HTR-8/SVneo (cell line): ENCODE data around the gene SNX8.

Experiments
- DNase-seq: peaks from one replicate; pipeline ENCODE4 v3.0.0; 2011; ENCODE audit warnings: low spot score, mixed read lengths; ENCODE audit not compliant: insufficient read length
- FAIRE-seq: peaks from 2 replicates; lab custom pipeline; 2011; peaks lifted over from hg19 to GRCh38; lab: Jason Lieb, UNC

The SNX8 gene

DNA sequence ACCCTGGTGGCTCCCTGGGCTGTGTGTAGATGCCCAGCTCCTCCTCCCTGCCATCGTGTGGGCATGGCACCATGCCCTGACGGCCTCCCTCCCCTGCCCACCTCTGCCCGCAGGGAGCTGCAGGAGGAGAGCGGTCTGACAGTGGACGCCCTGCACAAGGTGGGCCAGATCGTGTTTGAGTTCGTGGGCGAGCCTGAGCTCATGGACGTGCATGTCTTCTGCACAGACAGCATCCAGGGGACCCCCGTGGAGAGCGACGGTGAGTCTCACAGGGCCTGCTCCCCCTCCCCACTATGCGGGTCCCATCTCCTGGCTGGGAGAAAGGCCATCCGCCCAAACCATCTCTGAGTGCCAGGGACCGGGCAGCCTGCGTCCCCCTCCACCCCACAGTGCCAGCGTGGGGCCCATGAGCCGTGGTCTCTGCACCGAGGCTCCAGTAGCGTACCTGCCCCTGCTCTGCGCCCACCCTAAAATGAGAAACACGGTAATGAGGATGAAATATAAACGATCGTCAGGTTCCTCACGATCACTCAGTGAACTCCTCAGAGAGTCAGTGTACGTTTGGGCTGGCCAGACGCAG lies 64.4 kb downstream of the SNX8 start:
- DNase-seq: no peak
- peak; percentile 69 for FAIRE-seq

DNA sequence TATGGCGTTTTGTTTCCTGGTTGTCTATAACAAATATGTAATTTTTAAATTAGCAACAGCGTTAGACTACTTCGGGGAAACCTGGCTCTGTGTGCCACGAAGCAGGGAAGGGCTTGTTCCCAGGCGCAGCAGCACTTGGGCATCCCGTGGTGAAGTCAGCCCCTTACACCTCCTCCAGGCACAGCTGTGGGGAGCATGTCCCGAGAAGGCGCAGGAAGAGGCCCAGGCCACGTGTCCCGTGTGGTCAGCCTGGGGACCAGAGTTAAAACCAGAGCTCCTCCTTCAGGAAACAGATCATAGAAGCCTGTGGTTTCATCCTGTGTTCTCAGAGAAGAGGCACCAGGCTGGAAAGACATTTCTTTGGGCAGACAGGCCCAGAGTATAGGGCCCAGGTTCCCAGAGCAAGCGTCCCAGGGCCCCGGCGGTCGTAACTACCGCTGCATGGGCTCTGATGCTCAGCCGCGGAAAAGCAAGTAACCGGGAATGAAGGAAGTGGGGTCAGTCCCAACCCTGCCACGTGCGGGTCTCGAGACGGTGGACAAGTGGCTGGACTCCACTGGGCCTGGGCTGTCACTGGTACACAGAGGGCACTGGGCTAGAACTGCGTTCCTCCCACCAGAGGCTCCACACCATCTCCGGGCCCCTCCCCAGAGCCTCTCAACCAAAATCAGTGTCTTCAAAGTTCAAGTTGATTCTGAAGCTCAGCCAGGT lies 65.1 kb downstream of the SNX8 start:
- peak; percentile 79 for FAIRE-seq
- DNase-seq: peak; percentile 92

DNA sequence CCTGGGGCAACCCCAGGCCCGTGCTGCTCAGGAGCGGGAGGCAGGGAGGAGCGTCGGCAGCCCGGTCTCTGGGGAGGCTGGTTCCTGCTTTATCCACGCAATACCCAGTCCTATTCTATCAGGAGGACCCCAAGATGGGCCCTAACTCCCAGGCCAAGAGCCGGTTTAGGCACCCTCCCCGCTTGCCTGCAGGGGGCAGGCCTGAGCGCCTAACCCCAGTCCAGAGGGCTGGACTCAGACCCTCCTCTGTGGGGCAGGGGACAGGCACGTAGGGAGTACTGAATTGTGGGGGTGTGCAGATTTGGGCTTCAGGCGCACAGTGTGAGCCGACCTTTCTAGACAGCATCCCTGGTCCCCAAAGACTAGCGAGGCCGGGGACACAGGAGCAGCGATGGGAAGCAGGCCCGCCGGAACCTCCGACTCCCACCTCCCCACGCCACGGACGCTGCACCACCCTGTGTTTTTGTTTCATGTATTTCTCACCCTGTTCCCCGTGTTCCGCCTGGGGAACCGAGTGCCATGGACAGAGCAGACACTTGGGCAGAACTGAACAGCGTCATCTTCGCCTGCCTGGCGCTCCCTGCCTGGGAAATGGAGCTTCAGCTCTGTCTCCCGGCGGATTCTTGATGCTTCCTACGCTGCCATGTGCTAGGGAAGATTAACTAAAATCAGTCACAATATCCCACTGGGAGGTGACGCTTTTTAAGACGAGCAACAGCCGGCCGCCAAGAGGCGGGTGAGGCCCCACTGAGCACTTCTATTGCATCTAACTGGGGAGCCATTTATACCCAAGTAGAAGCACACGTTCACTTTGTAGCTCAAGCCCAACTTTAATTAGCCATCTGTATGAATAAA lies 66.9 kb downstream of the SNX8 start:
- peak; percentile 42 for FAIRE-seq
- no peak for DNase-seq

DNA sequence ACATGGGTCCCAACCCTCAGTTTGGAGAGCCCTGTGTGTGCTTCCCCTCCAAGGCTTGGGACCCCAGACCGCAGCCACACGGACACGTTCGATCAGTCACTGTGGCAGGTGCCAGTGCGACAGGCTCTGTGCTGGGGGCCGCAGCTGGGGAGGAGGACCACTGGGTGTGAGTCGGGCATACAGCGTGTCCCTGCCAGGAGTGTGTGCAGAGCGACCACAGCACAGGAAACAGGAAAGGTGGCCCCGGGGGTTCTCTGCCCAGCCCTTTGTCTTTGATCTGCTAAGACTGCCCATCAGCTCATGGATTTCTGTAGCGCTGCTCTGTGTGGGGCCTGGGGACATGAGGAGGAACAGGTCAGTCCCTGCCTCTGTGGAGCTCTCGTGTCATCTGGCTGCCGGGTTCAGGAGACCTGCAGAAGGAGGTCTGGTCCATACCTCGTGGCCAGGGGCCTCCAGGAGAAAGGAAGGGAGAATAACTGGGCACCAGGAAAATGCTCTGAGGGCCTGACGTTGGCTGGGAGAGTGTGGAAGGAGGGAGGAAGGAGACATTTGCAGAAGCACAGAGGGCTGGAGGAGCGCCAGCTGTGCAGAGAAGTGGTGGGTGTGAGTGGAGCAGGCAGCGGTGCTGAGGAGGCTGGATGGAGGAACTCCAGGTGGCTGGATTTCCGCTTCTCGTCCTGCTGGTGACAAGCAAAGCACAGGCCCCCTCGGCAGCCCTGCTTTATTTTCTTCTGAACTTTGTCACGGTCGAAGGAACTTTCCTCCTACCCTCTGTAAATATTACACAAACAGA lies 68.2 kb downstream of the SNX8 start:
- DNase-seq (no peak), FAIRE-seq (no peak)

DNA sequence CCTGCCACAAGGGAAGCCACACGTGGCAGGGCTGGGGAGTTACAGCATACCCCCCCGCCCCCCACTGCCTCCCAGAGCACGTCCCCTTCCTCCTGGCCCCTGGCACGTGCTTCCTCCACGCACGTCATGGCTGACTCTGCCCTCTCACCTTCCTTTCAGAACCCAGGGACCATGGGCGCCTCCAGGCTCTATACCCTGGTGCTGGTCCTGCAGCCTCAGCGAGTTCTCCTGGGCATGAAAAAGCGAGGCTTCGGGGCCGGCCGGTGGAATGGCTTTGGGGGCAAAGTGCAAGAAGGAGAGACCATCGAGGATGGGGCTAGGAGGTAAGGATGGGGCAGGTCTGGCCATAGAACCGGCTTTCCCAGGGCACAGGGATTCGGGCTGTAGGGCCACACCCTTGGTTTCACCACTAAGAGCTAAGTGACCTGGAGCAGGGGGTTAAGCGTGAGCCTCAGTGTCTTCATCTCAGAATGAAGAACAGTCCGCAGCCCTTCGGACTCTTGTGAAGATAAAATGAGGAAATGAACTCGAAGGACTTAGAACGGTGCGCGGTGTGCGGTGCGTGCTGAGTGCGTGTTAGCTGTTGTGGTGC lies 69.7 kb downstream of the SNX8 start:
- no peak for DNase-seq
- peak; percentile 4 for FAIRE-seq

DNA sequence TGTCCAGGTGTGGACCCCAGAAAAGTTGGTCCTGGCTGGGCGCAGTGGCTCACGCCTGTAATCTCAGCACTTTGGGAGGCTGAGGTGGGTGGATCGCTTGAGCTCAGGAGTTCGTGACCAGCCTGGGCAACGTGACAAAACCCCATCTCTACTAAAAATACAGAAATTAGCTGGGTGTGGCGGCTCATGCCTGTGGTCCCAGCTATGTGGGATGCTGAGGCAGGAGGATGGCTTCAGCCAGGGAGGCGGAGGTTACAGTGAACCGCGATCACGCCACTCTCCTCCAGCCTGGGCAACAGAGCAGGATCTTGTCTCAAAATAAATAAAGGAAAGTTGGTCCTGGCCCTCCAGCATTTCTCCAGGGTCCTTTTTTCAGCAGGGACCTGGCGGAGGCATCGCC lies 70.8 kb downstream of the SNX8 start:
- FAIRE-seq: no peak

DNA sequence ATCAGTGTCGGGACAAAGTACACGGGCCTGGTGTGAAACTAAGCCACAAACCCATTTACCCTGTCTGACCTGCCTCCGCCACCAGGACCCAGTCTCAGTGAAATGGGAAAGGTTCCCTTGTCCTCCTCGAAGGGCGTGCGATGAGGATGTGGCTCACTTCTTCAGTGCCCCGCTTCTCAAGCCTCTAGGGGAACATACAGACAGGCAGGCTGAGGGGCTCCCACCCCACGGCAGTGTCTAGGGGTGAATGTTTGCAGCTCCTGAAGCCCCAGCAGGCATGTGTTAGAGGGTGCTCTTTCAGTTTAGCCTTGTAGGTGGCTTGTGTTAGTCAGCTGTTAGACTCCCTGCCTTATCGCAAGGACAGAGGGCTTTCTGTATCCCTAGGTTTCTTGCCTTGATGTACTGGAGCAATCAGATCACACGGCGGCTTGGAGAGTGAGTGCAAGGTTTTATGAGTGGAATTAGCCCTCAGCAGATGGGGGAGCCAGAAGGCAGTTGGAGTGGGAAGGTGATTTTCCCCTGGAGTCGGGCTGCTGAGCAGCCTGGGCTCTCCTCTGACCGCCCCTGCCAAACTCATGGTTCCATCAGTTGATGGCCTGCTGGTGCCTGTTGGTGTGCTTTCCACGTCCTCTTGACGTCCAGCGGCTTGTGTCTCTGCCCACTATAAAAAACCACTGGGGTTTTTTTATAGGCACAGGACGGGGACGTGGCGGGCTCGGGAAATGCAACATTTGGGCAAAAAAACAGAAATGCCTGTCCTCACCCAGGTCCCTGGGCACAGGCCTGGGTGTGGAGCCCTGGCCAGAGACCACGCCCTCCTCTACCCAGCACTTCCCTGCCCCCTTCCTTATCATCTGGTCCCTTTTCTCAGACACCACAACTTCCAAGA lies 71.5 kb downstream of the SNX8 start:
- DNase-seq (peak; percentile 48), FAIRE-seq (peak; percentile 67)

More for the DNA sequence above, 70.8 kb downstream of the SNX8 start:
- DNase-seq: no peak

DNA sequence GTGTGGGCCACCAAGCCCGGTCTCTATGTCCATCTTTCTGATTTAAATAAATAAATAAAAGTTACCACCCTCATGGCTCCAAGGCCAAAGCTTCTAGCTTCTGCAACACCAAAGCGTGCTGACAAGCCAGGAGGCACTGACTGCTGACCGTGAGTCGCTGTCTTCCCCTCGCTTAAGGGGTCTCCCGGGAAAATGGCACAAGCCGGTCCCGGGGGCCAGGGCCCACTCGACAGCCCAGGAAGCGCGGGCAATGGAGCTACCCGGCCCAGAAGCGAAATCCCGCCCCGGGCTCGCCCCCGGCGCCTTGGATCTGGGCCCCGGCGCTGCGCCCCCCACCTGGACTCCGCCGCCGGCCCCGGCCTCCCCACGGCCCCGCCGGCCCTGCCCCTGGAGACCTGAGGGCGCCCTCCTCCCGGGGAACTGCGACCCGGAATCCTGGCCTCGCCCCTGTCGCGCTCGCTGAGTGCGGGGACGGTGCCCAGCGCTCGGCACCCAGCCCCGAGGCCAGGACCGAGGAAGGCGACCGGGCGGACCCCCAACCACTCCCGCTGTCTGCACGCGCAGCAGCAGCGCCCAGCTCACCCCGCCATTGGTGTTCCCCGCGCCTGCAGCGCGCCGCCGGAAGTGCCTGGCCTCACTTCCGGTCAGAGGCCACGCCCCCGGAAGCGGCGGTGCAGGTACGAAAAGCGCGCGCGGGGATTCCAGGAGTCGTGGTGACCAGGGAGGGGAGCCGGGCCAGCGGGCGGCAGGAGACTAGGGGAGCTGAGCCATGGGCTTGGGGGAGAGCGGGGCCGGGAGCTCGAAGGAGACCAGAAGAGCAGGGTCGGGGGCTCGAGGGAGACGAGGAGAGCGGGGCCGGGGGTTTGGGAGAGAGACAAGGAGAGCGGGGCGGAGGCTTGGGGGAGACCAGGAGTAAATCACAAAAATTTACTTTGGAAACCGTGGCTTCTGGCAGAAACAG lies 72.4 kb downstream of the SNX8 start, which contains the start of the genes MRM2 and NUDT1:
Gene MRM2 (minus strand): TSS at position 626 of the 961 bp plus-strand sequence. CDS start 36 bp downstream, at position 590.
Gene NUDT1 (plus strand): TSS at position 647 of the 961 bp plus-strand sequence. CDS start 2,349 bp downstream, outside the sequence.
- peak; percentile 96 for FAIRE-seq
- peak; percentile 97 for DNase-seq

DNA sequence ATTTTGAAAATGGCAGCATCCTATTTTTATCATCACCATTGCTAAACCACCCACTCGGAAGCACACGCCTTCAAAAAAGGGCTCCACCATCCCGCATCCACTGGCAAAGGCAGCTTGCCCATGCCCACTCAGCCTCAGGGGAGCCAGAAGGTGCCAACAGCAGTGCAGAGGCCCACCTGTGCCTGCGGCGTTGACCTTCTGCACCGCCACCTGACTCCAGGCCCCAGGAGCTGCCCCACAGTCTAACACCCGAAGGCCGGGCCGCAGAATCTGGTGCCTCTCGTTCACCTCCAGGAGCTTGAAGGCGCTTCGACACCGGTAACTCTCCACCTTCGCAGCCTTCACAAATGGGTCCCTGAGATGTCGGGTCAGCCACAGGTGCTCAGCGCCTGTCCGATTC lies 75.0 kb downstream of the SNX8 start:
- no peak for DNase-seq
- no peak for FAIRE-seq

DNA sequence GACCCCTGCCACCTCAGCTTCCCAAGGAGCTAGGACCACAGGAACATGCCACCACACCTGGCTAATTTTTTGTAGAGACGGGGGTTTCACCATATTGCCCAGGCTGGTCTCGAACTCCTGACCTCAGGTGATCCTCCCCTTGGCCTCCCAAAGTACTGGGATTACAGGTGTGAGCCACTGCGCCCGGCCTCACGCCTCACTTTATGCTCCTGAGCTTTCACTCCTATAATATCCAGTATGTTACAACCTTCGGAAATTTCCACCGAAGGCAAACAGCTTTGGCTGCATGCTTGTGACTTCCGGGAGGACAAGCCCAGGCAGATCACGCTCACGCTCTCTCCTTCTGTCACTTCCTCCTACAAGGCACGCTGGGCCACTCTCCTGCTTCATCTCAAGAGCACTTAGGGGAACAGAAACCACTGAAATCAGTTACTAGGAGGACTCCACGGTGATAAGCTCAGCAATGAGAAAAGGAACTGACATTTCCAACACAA lies 77.1 kb downstream of the SNX8 start:
- DNase-seq (no peak), FAIRE-seq (no peak)

DNA sequence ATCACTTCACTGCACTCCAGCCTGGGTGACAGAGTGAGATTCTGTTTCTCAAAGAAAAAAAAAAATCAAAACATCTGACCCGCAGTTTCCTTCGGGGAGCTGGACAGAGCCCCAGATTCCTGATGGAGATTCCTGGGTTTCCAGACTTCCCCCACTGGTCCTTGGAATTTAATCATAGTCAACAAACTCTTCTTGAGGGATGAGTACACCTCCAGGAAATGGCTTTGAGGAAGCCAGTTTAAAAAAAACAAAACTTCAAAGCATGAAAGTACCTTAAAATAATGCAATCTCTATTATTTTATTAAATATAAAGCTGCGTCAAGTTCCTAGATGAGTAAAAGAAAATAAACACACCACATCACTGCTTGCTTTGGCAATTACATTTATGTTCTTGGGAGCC lies 80.3 kb downstream of the SNX8 start:
- DNase-seq (no peak), FAIRE-seq (no peak)

DNA sequence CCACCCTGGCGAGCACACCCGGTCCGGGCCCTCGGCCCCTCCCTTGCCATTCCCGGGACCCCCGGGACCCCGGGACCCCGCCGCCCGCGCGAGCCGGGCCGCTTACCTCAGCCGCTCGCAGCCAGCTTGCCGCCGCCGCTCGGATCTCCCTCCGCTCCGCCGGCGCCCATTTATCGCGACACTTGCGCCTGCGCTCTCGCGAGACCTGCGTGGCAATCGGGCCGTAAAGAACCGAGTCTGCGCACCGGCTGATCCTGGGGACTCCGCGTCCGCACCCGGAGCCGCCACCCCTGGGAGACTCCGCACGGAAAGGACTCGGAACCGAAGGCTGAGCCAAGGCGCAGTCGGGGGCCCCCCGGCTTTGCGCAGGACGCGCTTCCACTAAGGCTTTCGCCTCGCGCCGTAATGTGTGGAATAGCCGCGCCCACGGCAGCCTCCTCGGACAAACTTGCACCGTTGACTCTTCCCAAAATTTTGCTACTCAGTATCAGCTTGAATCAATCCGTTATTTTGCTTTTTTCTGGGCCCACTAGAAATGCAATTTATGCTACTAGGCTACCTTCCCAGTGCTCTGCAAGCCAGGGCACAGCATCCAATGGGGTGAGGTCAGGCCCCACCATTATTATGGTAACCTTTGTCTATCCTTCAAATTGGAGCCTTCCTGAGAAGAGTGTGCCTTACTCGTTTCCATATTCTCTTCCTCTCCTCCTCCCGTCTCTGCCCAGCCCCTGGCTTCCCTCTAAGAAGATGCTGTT lies 81.3 kb downstream of the SNX8 start, which contains the start of gene MAD1L1:
Gene MAD1L1 (minus strand): TSS at position 180 of the 755 bp plus-strand sequence. CDS start 2,812 bp downstream, outside the sequence.
- FAIRE-seq (peak; percentile 90), DNase-seq (peak; percentile 99)

DNA sequence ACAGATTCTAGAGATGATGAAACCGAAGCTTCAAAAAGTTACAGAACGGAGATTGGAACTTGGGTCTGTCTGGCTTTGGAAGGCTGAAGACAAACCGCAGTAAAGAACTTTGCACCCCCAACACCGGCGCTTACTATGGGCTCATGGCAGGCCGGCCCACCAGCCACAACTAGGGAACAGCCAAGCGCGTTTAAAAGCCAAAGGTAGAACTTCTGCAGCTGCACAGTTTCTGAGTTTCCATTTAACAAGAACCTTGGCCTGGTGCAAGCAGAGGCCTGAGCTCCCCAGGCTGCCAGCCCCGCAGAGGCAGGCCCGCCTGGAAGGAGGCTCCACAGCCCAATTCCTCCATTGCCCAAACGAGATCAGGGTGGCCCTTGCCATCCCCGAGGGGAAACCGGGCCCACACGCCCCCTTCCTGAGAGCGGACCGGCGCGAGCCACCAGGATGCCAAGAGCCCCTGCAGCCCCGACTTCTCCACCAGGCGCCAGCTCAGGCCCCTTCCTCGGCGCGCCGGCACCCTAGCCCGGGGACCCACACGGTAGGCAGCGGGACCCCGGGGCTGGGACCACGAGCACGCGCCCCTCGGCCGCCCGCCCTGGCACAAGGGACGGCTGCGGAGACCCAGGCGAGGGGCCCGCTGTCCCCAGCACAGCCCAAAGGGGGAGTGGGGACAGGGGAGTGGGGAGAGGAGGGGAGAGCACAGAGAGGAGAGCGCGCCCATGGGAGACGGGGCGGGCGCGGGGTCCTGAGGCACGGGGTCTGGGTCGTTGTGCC lies 82.1 kb downstream of the SNX8 start:
- FAIRE-seq (no peak), DNase-seq (peak; percentile 54)

DNA sequence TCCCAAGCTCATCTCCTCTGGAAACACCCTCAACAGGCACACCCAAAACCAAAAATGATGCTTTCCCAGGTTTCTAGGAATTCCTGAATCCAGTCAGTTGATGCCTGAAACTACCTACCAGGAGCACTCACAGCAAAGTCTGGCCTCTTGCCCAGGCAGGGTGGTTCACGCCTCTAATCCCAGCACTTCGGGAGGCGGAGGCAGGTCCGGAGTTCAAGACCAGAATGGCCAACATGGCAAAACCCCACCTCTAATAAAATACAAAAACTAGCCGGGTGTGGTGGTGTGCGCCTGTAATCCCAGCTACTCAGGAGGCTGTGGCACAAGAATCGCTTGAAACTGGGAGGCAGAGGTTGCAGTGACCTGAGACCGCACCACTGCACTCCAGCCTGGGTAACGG lies 83.4 kb downstream of the SNX8 start:
- FAIRE-seq (no peak), DNase-seq (no peak)

DNA sequence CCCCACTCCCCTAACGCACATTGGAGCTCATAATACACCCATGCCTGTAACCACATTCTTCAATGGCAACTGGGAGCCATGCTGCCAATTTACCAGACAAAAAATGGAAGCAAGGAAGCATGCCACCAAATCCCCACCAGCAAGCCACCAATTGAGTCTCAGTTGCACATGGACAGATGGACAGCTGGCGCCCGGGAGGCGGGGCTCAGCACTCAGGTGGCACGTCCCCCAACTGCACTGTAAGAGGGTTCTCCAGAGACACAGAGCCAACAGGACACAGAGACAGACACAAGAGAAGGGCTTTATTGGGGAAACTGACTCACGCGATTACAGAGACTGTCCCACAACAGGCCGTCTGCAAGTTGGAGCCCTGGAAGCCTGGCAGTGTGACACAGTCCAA lies 84.0 kb downstream of the SNX8 start:
- FAIRE-seq (no peak), DNase-seq (no peak)

DNA sequence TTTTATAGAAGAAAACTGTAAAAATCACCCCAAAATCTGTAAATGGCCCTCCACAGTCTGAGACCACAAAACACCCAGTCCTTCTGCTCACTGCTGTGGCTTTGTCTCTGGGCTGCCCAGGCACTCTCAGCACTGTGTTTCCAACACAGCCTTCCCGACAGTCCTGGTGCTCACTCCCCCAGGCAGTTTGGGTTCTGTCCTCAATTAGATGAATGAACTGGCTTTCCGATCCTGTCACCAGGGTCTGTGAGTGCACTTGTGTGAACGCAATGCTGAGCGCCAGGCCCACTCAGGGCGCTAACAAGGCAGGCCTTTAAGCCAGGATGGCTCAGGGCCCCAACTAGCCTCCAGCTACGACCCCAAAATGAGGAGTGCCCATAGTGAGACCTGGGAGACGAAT lies 84.8 kb downstream of the SNX8 start:
- FAIRE-seq (no peak), DNase-seq (no peak)
